IPS-15b (cell line): ENCODE measurements around the gene CHKA.

Source experiments
- H3K27me3 ChIP-seq: one replicate; pipeline ENCODE4 v1.6.1; 2013; ENCODE audit warnings: low read length; ENCODE audit not compliant: control insufficient read depth, insufficient read depth
- H3K36me3 ChIP-seq: one replicate; pipeline ENCODE4 v1.6.1; 2013; ENCODE audit warnings: low read length; ENCODE audit not compliant: control insufficient read depth, insufficient read depth
- H3K4me1 ChIP-seq: one replicate; pipeline ENCODE4 v1.6.1; 2013; ENCODE audit warnings: mild to moderate bottlenecking, low read length; ENCODE audit not compliant: control insufficient read depth, insufficient read depth
- H3K4me3 ChIP-seq: one replicate; pipeline ENCODE4 v1.5.1; 2013; ENCODE audit warnings: low read depth, low read length
- H3K9ac ChIP-seq: one replicate; pipeline ENCODE4 v1.6.1; 2013; ENCODE audit warnings: low read depth, mild to moderate bottlenecking, low read length
- H3K9me3 ChIP-seq: one replicate; pipeline ENCODE4 v1.6.1; 2013; ENCODE audit warnings: mild to moderate bottlenecking, low read length; ENCODE audit not compliant: control insufficient read depth, insufficient read depth

CHKA gene

GRCh38 chr11:68080860-68081259, 40.3 kb downstream of the CHKA start:
- Histone ChIP-seq H3K36me3 (peaks cover 13% of the 10 kb centered on the region), H3K9me3 (no peaks in the 10 kb centered on the region), H3K27me3 (no peaks in the 10 kb centered on the region), H3K4me3 (no peak overlapping the region), H3K4me1 (no peaks in the 10 kb centered on the region), H3K9ac (no peak overlapping the region)

DNA sequence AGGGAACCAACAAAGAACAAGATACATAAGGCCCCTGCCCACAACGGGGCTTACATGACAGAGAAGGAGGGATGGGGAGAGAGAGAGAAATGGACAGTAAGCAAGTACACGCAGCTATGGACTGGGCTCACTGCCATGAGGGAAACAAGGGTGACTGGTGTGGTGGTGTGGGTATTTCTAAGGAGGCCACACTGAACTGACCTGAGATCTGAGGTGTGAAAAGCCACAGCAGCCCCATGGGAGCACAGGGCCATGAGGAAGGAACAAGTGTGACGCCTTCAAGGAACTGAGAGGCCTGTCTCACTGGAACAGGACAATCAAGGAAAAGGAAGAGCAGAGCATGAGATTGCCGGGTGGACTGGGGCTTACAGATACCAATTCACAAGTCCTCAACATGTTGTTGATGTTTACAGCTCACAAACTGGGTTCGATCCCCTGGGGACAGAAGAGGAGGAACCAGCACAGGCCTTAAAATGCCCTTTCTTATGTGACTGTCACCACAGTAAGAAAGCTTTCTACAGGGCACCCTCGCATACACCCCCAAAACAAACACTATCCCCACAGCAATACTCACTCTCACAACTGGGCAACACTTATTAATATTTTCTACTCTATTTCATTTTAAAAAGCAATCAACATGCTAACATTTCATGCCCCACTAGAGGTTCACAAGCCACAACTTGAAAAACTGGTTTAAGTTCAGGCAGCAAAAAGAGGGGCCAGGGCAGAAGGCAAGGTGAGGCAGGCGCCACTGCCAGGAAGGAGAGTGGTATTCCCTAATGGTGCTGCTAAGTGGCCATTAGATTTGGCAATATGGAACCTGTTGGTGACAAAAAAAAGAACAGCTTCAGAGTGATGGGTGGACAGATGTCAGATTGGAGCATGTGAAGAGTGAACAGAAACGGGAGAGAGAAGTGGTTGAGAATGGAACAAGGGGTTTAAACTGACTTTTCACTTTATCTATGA, 43.3 kb downstream of the CHKA start:
- no peaks in the 10 kb centered on the region for H3K4me1 ChIP-seq
- no peaks in the 10 kb centered on the region for H3K9me3 ChIP-seq
- H3K36me3 ChIP-seq, result peaks cover 21% of the 10 kb centered on the region
- H3K27me3 ChIP-seq, result no peaks in the 10 kb centered on the region
- no peak overlapping the region for H3K4me3 ChIP-seq
- H3K9ac ChIP-seq, result no peak overlapping the region

DNA sequence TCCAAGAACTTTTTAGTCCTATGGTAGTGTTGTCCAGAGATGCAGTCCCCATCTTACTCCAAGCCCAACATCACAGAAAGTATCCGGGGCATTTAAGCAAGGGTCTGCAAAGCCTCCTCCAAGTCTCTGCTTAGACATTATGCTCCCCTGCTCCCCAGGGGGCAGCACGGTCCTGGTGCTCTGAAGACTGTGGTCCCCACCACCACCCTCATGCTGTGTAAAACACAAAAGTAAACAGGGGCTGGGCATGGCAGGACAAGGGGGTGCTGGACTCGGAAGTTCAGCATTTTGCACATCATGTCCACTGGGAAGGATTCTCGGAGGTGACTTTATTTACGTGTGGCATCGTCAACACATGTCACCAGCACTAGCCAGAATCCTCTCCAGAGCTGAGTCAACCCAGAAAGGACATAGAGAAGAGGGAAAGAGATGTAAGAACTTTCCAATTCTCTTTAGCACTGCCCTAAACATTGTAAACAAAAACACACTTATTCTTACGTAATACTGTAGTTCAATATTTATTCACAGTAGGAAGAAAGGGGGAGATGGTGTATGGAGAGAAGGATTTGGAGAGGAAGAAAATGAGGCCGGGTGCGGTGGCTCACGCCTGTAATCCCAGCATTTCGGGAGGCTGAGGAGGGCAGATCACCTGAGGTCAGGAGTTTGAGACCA, 44.7 kb downstream of the CHKA start:
- H3K36me3 ChIP-seq, result peaks cover 26% of the 10 kb centered on the region

GRCh38 chr11:68074584-68075352, 46.4 kb downstream of the CHKA start:
- Histone ChIP-seq H3K36me3 (peaks cover 27% of the 10 kb centered on the region), H3K4me3 (no peak overlapping the region), H3K4me1 (no peaks in the 10 kb centered on the region), H3K9me3 (no peaks in the 10 kb centered on the region), H3K9ac (no peak overlapping the region), H3K27me3 (no peaks in the 10 kb centered on the region)

More for the DNA sequence above, 44.7 kb downstream of the CHKA start:
- Histone ChIP-seq H3K9ac (no peak overlapping the region), H3K4me3 (no peak overlapping the region), H3K9me3 (no peaks in the 10 kb centered on the region), H3K4me1 (no peaks in the 10 kb centered on the region), H3K27me3 (no peaks in the 10 kb centered on the region)

DNA sequence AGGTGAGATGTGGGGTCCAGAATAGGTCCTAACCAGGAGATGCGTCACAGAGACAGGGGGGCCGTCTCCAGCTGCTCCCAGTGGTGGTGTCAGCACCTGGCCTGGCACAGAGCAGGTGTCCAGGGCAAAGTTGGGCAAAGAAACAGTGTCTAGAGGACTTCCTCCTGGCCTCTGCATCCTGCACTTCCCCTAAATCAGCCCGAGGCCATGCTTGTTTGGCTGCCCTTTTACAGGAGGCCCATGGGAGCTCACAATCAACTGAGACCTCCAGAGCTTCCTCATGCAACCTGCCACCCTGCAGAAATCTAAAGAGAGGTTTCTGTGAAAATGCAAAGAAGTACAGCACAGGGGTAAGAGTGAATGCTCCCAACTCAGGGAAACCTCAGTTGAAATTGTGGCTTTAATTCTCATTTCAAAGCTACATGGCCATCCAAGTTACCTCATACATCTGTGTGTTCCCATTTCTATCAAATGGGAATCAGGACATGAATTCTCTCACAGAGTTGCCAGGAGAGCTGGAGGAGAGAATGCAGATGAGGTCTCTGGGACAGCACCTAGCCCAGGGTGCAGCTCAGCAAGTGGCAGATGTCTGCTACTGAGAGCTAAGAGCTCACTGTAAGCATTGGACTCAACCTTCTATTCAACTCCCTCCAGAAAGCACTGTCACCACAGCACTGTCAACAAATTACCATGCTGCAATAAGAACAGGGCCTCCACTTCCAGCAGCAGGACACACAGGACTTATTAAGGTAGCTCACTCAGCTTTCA, 49.7 kb downstream of the CHKA start:
- H3K4me3 ChIP-seq, result no peak overlapping the region
- H3K36me3 ChIP-seq, result peaks cover 51% of the 10 kb centered on the region
- no peaks in the 10 kb centered on the region for H3K27me3 ChIP-seq
- no peak overlapping the region for H3K9ac ChIP-seq
- H3K4me1 ChIP-seq, result no peaks in the 10 kb centered on the region
- no peaks in the 10 kb centered on the region for H3K9me3 ChIP-seq

- H3K9ac ChIP-seq, result no peak overlapping the region
- H3K36me3 ChIP-seq, result peaks cover 68% of the 10 kb centered on the region
- H3K4me3 ChIP-seq, result no peak overlapping the region
Measured at GRCh38 chr11:68067991-68068390, 53.2 kb downstream of the CHKA start.

DNA sequence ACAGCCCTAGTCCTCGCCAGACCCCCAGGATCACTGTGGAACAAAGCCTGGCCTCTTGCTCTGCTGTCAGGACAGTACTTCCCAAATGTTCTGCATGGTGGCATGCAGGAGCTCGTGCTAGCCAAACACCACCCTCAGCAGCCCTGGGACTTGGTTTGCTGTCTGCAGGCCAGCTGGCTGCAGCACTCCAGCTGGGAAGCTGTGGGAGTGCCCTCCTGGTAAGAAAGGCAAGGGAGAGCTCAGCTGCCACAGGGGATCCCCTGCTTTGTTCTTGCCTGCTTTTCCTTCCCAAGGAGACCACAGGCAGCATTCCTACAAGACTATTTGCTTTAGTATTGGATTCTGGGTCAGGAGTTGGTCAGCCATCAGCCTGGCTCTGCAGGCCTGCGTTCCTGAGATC, 54.4 kb downstream of the CHKA start:
- Histone ChIP-seq H3K4me3 (no peak overlapping the region), H3K9ac (no peak overlapping the region), H3K4me1 (no peaks in the 10 kb centered on the region), H3K9me3 (no peaks in the 10 kb centered on the region), H3K36me3 (peaks cover 77% of the 10 kb centered on the region), H3K27me3 (no peaks in the 10 kb centered on the region)

More at GRCh38 chr11:68067991-68068390, 53.2 kb downstream of the CHKA start:
- H3K4me1 ChIP-seq, result no peaks in the 10 kb centered on the region
- H3K9me3 ChIP-seq, result no peaks in the 10 kb centered on the region
- no peaks in the 10 kb centered on the region for H3K27me3 ChIP-seq

DNA sequence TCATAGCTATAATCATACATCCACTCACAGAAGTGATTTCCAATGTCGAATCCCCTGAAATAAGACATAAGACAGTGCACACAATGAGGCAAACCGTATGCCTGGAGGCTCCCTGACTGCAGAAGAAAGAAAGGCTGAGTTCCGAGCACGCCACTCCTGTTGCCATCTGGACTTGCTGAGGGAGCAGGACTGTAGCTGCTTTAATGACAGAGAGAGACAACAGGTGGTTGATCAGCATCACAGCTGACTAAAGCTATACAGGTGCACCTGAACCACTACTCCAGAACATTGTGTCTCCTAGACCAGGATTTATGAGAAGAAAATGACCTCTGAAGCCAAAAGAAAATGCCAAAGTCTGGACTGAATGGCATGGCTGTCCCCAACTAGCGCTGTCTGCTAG, 55.3 kb downstream of the CHKA start:
- Histone ChIP-seq H3K27me3 (no peaks in the 10 kb centered on the region), H3K4me1 (no peaks in the 10 kb centered on the region), H3K9ac (no peak overlapping the region), H3K9me3 (no peaks in the 10 kb centered on the region), H3K36me3 (peaks cover 82% of the 10 kb centered on the region), H3K4me3 (no peak overlapping the region)

DNA sequence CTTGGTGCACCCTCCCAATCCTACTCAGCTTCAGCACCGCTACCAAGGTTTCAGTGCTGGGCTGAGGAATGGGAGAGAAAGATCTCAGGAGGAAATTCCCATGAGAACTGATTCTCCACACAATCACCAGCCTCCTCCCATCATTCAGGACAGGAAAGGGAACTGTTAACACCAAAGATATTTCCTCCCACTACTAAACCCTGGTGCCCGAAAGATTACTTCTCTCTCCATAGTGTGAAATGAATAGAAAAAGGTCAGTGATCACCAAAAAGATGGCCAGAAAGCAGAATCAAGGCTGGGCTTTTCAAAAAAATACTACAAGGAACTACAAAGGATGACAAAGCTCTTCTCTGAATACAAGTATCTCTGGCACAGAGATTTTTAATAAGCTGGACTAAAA, 56.3 kb downstream of the CHKA start:
- H3K9ac ChIP-seq, result no peak overlapping the region
- no peak overlapping the region for H3K4me3 ChIP-seq
- no peaks in the 10 kb centered on the region for H3K4me1 ChIP-seq
- no peaks in the 10 kb centered on the region for H3K9me3 ChIP-seq
- H3K27me3 ChIP-seq, result no peaks in the 10 kb centered on the region
- H3K36me3 ChIP-seq, result peaks cover 75% of the 10 kb centered on the region

DNA sequence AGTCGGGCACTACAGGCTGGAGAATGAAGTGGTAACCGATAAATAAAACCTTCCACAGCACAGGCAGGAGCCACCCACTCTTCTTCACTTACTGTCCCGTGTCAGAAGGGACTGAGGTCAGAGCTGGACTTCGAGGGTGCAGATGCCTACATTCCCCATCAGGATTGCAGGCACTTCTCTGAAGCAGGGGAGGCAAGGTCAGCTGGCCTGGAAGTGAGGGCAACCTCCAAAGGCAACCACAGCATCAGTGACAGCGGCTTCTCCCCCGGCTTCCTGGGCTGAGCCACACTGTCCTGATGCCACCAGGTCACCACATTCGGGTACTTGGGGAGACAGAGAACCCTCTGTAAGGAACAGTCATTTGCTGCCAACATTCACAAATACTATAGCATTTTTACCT, 59.7 kb downstream of the CHKA start:
- Histone ChIP-seq H3K27me3 (no peaks in the 10 kb centered on the region), H3K9ac (no peak overlapping the region), H3K4me1 (no peaks in the 10 kb centered on the region), H3K4me3 (no peak overlapping the region), H3K36me3 (peaks cover 48% of the 10 kb centered on the region), H3K9me3 (no peaks in the 10 kb centered on the region)

DNA sequence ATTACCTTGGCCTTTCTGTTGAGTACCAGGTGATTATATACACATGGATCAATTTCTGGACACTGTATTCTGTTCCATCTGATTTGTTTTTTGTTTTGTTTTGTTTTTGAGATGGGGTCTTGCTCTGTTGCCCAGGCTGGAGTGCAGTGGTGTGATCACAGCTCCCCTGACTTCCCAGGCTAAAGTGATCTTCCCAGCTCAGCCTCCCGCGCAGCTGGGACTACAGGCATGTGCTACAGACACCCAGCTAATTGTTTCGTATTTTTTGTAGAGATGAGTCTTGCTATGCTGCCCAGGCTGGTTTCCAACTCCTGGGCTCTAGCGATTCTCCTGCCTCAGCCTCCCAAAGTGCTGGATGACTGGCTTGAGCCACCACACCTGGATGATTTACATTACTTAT, 63.4 kb downstream of the CHKA start:
- Histone ChIP-seq H3K4me1 (no peaks in the 10 kb centered on the region), H3K36me3 (peaks cover 23% of the 10 kb centered on the region), H3K9me3 (no peaks in the 10 kb centered on the region), H3K9ac (no peak overlapping the region), H3K27me3 (no peaks in the 10 kb centered on the region), H3K4me3 (no peak overlapping the region)
